HG03135 (cell line): ENCODE data around the gene CCDC86.
"Not testable (repeated sequence)": the region's sequence is repeated elsewhere in the genome, so short reads cannot be mapped to it uniquely, and the experiment has no call there.

ENCODE experiments used
- ATAC-seq: cut with Tn5 transposase; IDR thresholded peaks from one replicate; pipeline ENCODE4 v1.9.1; 2021; ENCODE audit warnings: mild to moderate bottlenecking, moderate library complexity; ENCODE audit not compliant: unreplicated experiment

The CCDC86 gene

DNA sequence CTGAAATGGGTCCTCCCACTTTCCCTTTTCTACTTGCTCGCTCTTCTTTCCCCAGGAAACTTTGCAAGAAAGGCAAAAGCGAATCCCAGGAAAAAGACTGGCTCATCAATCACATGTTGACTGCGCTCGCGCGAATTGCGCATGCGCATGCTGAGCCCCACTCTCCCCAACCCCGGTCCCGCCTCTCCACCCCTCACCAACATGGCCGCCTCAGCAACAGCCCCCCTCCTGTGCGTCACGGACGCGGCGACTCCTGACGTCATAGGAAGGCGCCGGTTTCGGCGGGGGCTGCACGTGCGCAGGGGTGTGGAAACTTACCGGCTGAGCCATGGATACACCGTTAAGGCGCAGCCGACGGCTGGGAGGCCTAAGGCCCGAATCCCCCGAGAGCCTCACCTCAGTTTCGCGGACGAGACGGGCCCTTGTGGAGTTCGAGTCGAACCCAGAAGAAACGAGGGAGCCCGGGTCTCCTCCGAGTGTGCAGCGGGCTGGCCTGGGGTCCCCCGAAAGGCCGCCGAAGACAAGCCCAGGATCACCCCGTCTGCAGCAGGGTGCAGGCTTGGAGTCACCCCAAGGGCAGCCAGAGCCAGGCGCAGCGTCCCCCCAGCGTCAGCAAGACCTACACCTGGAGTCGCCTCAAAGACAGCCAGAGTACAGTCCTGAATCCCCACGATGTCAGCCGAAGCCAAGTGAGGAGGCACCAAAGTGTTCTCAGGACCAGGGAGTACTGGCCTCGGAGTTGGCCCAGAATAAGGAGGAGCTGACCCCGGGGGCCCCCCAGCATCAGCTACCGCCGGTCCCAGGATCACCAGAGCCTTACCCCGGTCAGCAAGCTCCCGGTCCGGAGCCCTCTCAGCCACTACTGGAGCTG is at the start of gene CCDC86:
Gene CCDC86, plus strand, starts transcription at position 317 of the 871 bp plus-strand sequence. Its CDS starts 12 bp downstream, at position 329.
- peak; percentile 79 for ATAC-seq

- ATAC-seq: no peak
These were observed 49.4 kb upstream of the CCDC86 start for GRCh38 chr11:60792521-60792920.

- no peak for ATAC-seq
These were observed 46.6 kb upstream of the CCDC86 start for GRCh38 chr11:60795291-60795690.

DNA sequence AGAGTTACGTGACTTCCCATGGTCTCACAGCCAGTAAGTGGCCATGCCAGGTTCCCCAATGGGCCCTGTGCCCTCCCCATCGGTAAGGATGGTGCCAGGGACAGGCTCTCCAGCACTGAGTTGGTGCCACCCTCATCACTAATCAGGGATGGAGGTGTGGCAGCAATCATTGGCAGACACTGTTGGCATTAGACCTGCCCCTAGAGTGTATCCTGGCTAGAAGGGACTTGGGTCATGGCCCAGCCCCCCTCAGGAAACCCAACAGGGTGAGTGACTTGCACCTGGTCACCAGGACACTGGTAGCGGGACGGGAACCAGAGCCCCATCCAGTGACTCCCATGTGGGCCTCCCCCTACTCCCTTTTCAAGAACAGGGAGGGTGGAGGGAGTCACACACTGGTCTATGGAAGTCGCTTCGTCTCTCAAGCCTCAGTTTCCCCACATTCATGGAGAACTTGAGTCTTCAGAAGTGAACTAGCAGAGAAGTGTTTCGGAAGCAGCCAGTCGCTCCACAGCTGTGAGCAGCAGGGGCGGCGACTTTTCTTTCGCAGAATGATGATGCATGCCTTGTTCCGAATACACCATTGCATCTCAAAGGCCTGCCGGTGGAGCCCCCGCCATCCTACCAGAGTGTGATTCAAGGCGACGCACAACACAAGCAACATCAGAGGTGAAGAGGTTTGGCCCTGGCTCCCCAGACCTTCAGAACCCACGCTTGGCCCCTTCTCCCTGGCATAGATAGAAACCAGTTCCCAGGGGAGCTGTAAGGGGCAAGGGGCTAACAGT is 43.9 kb upstream of the CCDC86 start:
- no peak for ATAC-seq

GRCh38 chr11:60798631-60799030 is 43.3 kb upstream of the CCDC86 start:
- no peak for ATAC-seq

- no peak for ATAC-seq
These were observed 40.7 kb upstream of the CCDC86 start for GRCh38 chr11:60801194-60801593.

DNA sequence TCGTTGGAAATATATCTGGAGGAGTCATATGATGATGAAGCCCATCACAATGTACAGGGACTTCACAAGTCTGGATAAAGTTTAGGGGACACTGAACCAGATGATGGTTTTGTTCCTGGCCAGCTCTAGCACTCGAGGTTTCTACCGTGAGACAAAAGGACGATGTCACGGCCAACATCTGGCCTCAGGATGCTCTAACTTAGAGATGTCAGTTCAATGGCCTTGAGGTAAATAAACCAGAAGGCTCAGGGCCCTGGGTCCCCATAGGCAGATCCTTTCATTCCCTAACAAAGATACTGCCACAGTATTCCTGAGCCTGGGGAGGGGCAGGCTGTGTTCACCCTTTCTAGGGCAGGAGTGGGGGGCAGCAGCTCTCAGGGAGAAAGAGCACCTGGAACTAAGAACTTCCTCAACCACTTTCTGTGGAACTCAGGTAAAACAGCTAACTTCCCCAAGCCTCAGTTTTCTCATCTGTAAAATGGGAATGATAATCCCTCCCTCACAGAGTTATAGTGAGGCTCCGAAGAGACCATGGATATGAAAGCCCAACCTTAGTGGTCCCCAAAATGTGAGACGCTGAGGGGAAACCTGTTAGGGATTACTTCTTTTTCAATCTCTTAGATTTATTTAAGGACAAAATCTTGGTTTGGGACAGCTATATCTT is 38.5 kb upstream of the CCDC86 start:
- ATAC-seq: no peak

- ATAC-seq: no peak
These were observed 32.7 kb upstream of the CCDC86 start for GRCh38 chr11:60809249-60809648.

DNA sequence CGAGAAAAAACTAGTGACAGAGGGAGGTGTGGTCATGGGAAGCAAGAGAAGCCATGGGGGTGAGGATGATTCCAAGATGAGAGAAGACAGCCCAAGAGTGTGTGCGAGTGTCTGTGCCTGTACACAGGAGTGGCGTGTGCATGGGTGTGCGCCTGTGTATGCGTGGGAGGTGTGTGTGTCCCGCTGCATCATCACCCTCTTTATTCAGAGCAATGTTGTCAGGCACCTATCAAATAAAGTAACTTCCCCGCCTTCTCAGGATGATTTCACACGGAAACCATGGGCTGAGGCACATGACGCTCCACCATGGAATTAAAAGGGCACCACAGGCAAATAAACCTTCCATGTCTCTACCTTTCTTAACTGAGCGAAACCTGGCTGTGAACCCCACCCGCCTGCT is 32.2 kb upstream of the CCDC86 start:
- no peak for ATAC-seq

- ATAC-seq: no peak
These were observed 31.8 kb upstream of the CCDC86 start for GRCh38 chr11:60810151-60810550.

GRCh38 chr11:60810569-60810968 is 31.3 kb upstream of the CCDC86 start:
- ATAC-seq: no peak

DNA sequence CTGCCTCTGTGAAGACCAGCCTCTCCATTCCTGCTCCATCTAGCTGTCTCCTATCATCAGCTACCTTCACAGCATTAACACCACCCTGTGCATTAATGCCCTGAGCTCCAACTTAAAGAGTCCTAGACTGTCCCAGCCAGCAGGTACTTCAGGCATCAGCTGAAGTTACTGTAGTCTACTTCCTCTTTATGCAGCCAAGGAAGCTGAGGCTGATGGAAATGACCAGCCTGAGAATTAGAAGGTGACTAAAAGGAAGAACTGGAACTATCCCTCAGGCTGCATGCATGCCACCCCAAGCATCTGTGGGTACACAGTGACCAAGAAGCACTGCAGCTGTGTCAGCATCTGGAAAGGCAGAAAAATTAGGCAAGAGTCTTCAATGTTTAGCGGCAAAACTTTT is 28.6 kb upstream of the CCDC86 start:
- ATAC-seq: no peak

DNA sequence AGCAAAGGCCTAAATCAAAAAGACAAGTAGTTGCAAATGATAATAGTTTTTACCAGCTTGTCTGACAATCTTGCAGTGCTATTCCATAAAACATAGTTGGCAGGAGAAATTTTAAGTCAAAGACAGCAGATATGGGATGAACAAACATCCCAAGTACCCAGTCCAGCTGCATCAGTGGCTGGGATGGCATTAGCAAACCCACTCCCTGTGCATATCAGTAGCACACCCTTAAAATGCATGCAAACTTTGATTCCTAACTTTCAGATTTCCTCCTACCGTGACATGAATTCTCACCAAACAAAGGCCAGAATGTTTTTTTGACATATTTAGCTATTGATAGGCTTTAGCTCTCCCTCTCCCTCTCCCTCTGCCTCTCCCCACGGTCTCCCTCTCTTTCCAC is 27.8 kb upstream of the CCDC86 start:
- no peak for ATAC-seq

DNA sequence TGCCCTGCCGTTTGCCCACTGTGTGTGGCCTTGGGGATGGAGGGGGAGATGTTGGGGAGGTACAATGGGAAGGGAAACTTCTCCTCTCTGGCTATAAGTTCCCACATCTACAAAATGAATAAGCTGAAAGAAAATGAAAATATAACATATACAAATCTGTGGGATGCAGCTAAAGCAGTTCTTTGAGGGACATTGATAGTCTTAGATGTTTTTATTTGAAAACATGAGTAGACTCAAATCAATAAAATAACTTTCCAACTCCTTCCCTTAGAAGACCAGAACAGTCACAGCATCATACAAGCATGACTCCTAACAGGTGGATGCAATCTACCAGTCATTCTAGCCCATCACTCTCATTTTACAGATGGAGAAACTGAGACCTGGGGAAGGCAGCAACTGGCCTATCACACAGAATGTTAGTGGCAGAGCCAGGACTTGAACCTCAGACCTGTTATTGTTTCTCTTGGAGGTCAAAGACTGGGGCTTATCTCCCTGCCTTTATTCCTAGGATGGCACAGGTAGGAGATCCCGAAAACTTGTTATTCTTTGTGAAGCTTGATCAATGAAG is 25.2 kb upstream of the CCDC86 start:
- no peak for ATAC-seq

DNA sequence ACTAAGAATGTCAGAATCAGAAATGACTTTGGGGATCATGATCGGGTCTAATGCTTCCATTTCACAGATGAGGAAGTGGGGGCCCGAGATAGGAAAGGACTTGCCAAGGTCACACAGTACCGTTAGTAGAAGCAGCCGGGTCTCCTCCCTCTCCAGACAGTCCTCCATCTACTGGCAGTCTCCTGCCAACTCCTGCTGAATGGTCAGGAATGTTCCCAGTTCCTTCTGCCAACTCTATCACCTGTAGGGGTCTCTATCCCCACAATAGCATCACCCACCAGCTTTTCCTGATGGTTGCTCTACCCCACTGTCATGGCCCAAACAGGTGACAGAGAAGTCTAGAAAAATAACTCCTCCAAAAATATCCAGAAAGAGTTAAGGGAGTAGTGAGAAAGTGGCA is 23.9 kb upstream of the CCDC86 start:
- no peak for ATAC-seq

DNA sequence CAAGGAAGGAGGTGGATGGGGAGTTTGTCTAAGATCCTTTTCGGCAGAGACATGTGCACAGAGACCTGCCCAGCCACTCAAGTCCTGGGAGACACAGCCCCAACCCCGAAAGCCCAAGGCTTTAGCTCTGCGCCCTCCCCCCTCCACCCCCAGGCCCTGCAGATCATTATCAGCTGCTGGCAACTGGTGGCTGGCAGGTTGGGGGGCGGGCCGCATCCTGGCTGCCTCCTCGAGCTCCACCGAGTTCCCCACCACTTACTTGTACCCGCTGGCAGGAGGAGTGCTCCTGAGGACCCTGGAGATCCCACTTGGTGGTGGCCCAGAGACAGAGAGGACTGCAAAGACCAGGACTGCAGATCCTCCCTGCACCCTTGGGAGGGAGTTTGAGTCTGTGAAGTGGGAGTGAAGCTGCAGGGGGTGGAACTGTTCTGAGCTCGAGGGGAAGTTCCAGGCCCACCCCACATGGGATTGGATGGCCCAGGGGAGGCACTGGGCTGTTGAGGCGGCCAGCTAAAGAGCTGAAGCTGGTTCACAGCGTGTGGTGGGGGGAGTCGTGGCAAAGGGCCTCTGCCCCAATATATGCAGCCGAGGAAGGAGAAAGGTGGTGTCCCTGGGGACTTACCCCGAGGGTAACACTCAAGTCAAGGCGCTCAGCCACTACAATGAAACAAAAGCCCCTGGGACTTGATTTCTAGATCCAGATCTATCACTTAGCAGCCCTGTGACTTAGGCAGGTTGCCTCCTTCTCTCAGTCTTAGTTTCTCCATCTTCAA is 19.9 kb upstream of the CCDC86 start:
- ATAC-seq: no peak

DNA sequence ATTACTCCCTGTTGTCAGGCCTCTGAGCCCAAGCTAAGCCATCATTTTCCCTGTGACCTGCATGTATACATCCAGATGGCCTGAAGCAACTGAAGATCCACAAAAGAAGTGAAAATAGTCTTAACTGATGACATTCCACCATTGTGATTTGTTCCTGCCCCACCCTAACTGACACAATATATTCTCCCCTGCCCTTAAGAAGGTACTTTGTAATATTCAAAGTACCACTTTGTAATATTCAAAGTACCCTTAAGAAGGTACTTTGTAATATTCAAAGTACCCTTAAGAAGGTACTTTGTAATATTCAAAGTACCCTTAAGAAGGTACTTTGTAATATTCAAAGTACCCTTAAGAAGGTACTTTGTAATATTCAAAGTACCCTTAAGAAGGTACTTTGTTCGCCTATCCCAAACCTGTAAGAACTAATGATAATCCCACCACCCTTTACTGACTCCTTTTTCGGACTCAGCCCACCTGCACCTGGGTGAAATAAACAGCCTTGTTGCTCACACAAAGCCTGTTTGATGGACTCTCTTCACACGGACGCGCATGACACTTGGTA is 18.1 kb upstream of the CCDC86 start:
- ATAC-seq: not testable (repeated sequence)

DNA sequence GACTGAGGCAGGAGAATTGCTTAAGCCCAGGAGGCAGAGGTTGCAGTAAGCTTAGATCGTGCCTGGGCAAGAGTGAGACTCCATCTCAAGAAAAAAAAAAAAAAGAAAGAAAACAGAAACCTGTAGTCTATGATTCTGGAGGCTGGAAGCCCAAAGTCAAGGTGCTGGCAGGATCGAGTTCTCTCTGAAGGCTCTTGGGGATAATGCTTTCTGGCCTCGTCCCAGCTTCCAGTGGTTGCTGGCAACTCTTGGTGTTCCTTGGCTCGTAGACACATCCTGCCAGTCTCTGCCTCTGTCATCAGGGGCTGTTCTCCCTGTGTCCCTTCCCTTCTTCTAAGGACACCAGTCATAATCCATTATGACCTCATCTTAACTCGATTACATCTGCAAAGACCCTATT is 16.8 kb upstream of the CCDC86 start:
- ATAC-seq: no peak

- no peak for ATAC-seq
These were observed 16.1 kb upstream of the CCDC86 start for GRCh38 chr11:60825790-60826189.

GRCh38 chr11:60830478-60831142 is 11.3 kb upstream of the CCDC86 start:
- ATAC-seq: peak; percentile 44
